K562 (cell line): ENCODE data around the gene CLEC17A. TPM values are rescaled to one million over a fixed set of nuclear protein-coding genes. Genes with fewer than 3 reads are reported as not detected.
"Not testable (repeated sequence)": the region's sequence is repeated elsewhere in the genome, so short reads cannot be mapped to it uniquely, and the experiment has no call there.

Experiments
- ATAC-seq: fragments of 200-7000 bp; cut with Tn5 transposase; 3 replicates; pipeline ENCODE4 v1.9.1; 2020; ENCODE audit warnings: moderate library complexity
- BruUV-seq: library from RNA; stranded (reverse); fragments of 400-500 nt; replicated peaks from 2 replicates; lab custom pipeline; 2021; lab: Mats Ljungman, UMichigan
- CTCF ChIA-PET: fragments of 300-600 bp; formaldehyde crosslinking; extraction: SDS; loops from one replicate; lab custom pipeline; 2021; ENCODE audit warnings: low intra/inter-chr PET ratio; lab: Yijun Ruan, JAX
- POLR2A ChIA-PET: fragments of 300-600, 350-650 bp; sonication (Branson Sonifier 250); formaldehyde crosslinking; extraction: SDS; loops from one replicate; lab custom pipeline; 2021; ENCODE audit warnings: antibody characterized with exemption, inconsistent platforms; lab: Yijun Ruan, JAX
- DNase-seq, 4 experiments: peaks; one replicate each; pipeline versions ENCODE4 v3.0.0 to v3.0.0-alpha.2; 2011 to 2018; ENCODE audit warnings: low spot score in 3 of 4, mixed read lengths in 3 of 4; ENCODE audit errors: extremely low read depth in 1 of 4
- FAIRE-seq: peaks from 2 replicates; lab custom pipeline; 2011; peaks lifted over from hg19 to GRCh38; lab: Jason Lieb, UNC
- H2AFZ ChIP-seq: 2 replicates; pipeline ENCODE4 v1.6.0; 2011; ENCODE audit warnings: low read depth, low read length, control low read depth, inconsistent platforms
- H3K27ac ChIP-seq: fragments of 200-600 bp; 3 replicates; pipeline ENCODE4 v1.8.0; 2011; ENCODE audit warnings: low read depth, mild to moderate bottlenecking, control low read depth, inconsistent platforms, low read length, moderate library complexity, mixed read lengths; ENCODE audit errors: extremely low read depth
- H3K27me3 ChIP-seq, 2 experiments: fragments of 300-600 bp in 1 of 2; 2 replicates in 1 of 2; 3 replicates in 1 of 2; pipeline versions ENCODE4 v1.6.0 to v1.8.0; 2011; ENCODE audit warnings: inconsistent platforms in 2 of 2, low read length in 2 of 2, mild to moderate bottlenecking in 1 of 2, mixed read lengths in 1 of 2, moderate library complexity in 1 of 2; ENCODE audit not compliant: control insufficient read depth in 2 of 2, insufficient read depth in 2 of 2
- H3K36me3 ChIP-seq: fragments of 300-600 bp; 3 replicates; pipeline ENCODE4 v1.8.0; 2011; ENCODE audit warnings: mild to moderate bottlenecking, low read length, inconsistent platforms; ENCODE audit not compliant: control insufficient read depth, insufficient read depth
- H3K4me1 ChIP-seq, 2 experiments: fragments of 200-600 bp in 1 of 2; replicated peaks in 1 of 2; 2 replicates in 1 of 2; 3 replicates in 1 of 2; pipeline versions ENCODE4 v1.5.1 to v1.8.0; 2011; ENCODE audit warnings: inconsistent platforms in 2 of 2, low read length in 2 of 2, mild to moderate bottlenecking in 1 of 2, mixed read lengths in 1 of 2, moderate library complexity in 1 of 2; ENCODE audit not compliant: control insufficient read depth in 2 of 2, insufficient read depth in 2 of 2
- H3K4me2 ChIP-seq: 2 replicates; pipeline ENCODE4 v1.6.1; 2011; ENCODE audit warnings: low read length, control low read depth, inconsistent platforms, mixed read lengths; ENCODE audit not compliant: insufficient read depth
- H3K4me3 ChIP-seq: fragments of 200-600 bp; sonication (generic), shearing (Covaris generic); 2 replicates; pipeline ENCODE4 v1.5.1; 2016; ENCODE audit warnings: control low read depth, inconsistent platforms
- H3K79me2 ChIP-seq: fragments of 200-600 bp; 3 replicates; pipeline ENCODE4 v1.8.0; 2011; ENCODE audit warnings: low read length, inconsistent platforms; ENCODE audit not compliant: control insufficient read depth, insufficient read depth
- H3K9ac ChIP-seq, 2 experiments: 2 replicates each; pipeline versions ENCODE4 v1.6.0 to v1.6.1; 2011; ENCODE audit warnings: low read depth in 2 of 2, low read length in 2 of 2, control low read depth in 1 of 2, inconsistent platforms in 1 of 2, mild to moderate bottlenecking in 1 of 2, mixed read lengths in 1 of 2; ENCODE audit not compliant: insufficient read depth in 1 of 2
- H3K9me1 ChIP-seq: one replicate; pipeline ENCODE4 v1.6.0; 2011; ENCODE audit warnings: inconsistent platforms, mild to moderate bottlenecking, low read length, moderate library complexity; ENCODE audit not compliant: control insufficient read depth, insufficient read depth
- H3K9me3 ChIP-seq: replicated peaks from 2 replicates; pipeline ENCODE4 v1.5.1; 2011; ENCODE audit warnings: low read depth, low read length, inconsistent platforms; ENCODE audit not compliant: control insufficient read depth, insufficient read depth
- H4K20me1 ChIP-seq: replicated peaks from 2 replicates; pipeline ENCODE4 v1.6.1; 2011; ENCODE audit warnings: low read length, inconsistent platforms, mixed read lengths; ENCODE audit not compliant: control insufficient read depth, insufficient read depth
- KLF13 ChIP-seq: fragments of 450-650 bp; IDR thresholded peaks from 2 replicates; pipeline ENCODE4 v1.6.1; 2016; ENCODE audit warnings: missing genetic modification characterization, low read depth, mild to moderate bottlenecking, missing compliant biosample characterization, moderate library complexity, borderline replicate concordance
- NR2C1 ChIP-seq, 2 experiments: fragments of 450-650 bp; IDR thresholded peaks; 2 replicates each; pipeline ENCODE4 v1.6.1; 2017; ENCODE audit warnings: mild to moderate bottlenecking in 2 of 2, antibody characterized with exemption in 1 of 2, inconsistent platforms in 1 of 2, missing compliant biosample characterization in 1 of 2, missing genetic modification characterization in 1 of 2
- WGBS: fragments of 100-300 bp; shearing (Covaris generic); methylation state at CpG from one replicate; pipeline ENCODE4 v1.1.6; 2016; ENCODE audit warnings: low coverage, mixed read lengths; ENCODE audit not compliant: insufficient coverage; ENCODE audit errors: missing lambda C conversion rate; 5-methylcytosine and 5-hydroxymethylcytosine counted together
- in situ Hi-C: fragments of 300-500 bp; cut with MboI; formaldehyde crosslinking; loops from 4 replicates; pipeline ENCODE4 v1.15.0; 2018; ENCODE audit warnings: inconsistent platforms, mixed read lengths
- intact Hi-C: fragments of 100-400 bp; cut with micrococcal nuclease; formaldehyde crosslinking; loops from 2 replicates; pipeline ENCODE4 v1.14.2; 2022
- polyA plus RNA-seq, 8 experiments: library from polyadenylated mRNA; depleted of rRNA in 4 of 8; stranded (reverse) in 5 of 8; unstranded in 3 of 8; fragments of >200 nt; fragmentation: Nextera tagmentation in 2 of 8; fragmentation: Illumina TruSeq in 1 of 8; extraction: Ambion mirVana in 2 of 8; extraction: Trizol in 1 of 8; gene quantifications; 2 replicates each; pipeline versions ENCODE4 v1.2.1 to v1.2.3, GENCODE V29; 2011 to 2014; ENCODE audit warnings: inconsistent platforms in 1 of 8, missing spikeins in 1 of 8
- total RNA-seq, 7 experiments: library from RNA; depleted of rRNA in 6 of 7; stranded (reverse); fragments of >200 nt in 6 of 7; fragmentation: Illumina TruSeq in 2 of 7; extraction: Trizol in 2 of 7; gene quantifications; 2 replicates each; pipeline versions ENCODE4 v1.2.1 to v1.2.3, GENCODE V29; 2011 to 2021; ENCODE audit warnings: low replicate concordance in 1 of 7
- TF ChIP-seq, protein P1 (sequence below): sonication (generic); formaldehyde crosslinking; IDR thresholded peaks from 2 replicates; pipeline ENCODE4 v1.8.0; 2022; ENCODE audit warnings: missing genetic modification reagents, mild to moderate bottlenecking, moderate library complexity, borderline replicate concordance
- TF ChIP-seq, protein P2 (sequence below): fragments of 450-650 bp; formaldehyde crosslinking; IDR thresholded peaks from 2 replicates; pipeline ENCODE4 v1.4.0; 2020; ENCODE audit warnings: mild to moderate bottlenecking, moderate library complexity

Gene CLEC17A
- total and polyA plus RNA-seq, 9 of the 15 experiments (the other 6 are each of a cell fraction or from before 2014, with no cell fraction given): 0.03 TPM; not detected in 8

DNA sequence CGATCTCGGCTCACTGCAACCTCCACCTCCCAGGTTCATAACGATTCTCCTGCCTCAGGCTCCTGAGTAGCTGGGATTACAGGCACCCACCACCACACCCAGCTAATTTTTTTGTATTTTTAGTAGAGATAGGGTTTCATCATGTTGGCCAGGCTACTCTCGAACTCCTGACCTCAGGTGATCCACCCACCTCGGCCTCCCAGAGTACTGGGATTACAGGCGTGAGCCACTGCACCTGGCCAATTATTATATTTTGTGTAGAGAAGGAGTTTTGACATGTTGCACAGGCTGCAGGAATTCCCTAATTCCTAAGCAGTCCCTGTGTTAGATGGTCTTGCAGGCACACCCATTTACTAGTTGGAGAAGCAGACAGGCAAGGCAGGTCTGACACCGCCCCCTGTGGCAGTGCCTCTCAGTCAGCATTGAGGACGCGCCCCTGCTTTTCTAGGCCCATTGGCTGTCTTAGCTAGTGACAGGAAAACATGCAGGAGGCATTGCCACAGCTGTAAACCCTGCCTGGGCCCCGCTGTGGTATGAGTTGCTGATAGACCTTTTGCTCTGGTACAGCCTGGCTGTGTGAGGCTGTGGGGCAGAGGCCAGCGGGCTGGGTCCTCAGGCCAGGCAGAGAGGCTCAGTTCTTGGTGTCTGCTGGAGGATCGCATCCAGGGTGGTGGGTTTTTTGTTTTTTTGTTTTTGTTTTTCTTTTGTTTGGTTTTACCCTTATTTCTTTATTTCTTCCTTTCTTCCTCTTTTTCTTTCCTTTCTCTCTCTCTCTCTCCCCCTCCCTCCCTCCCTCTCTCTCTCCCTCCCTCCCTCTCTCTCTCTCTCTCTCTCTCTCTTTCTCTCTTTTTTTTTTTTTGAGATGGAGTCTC, 31.5 kb upstream of the CLEC17A start (continued):
- TF ChIP-seq KLF13 (tag) (peak; percentile 55; the same call in 1 of the 2 replicates), NR2C1 (IDR thresholded peaks at IDR 0.05) (0 out of 2 replicates have a peak, but pooled peaks have one; percentile 10)
- not testable (repeated sequence) for TF ChIP-seq NR2C1 (tag; IDR thresholded peaks at IDR 0.05)
- TF ChIP-seq, protein P1, sequence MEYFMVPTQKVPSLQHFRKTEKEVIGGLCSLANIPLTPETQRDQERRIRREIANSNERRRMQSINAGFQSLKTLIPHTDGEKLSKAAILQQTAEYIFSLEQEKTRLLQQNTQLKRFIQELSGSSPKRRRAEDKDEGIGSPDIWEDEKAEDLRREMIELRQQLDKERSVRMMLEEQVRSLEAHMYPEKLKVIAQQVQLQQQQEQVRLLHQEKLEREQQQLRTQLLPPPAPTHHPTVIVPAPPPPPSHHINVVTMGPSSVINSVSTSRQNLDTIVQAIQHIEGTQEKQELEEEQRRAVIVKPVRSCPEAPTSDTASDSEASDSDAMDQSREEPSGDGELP (CRISPR knock-in tag): peak; percentile 71; the same call in 1 of the 2 replicates
- TF ChIP-seq, protein P2, sequence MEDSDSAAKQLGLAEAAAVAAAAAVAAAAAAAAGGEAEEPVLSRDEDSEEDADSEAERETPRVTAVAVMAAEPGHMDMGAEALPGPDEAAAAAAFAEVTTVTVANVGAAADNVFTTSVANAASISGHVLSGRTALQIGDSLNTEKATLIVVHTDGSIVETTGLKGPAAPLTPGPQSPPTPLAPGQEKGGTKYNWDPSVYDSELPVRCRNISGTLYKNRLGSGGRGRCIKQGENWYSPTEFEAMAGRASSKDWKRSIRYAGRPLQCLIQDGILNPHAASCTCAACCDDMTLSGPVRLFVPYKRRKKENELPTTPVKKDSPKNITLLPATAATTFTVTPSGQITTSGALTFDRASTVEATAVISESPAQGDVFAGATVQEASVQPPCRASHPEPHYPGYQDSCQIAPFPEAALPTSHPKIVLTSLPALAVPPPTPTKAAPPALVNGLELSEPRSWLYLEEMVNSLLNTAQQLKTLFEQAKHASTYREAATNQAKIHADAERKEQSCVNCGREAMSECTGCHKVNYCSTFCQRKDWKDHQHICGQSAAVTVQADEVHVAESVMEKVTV (CRISPR knock-in tag): 0 out of 2 replicates have a peak, but pooled peaks have one; percentile 23
- TF ChIP-seq, all 486 proteins: peak for 48; not testable (repeated sequence) for 438

DNA sequence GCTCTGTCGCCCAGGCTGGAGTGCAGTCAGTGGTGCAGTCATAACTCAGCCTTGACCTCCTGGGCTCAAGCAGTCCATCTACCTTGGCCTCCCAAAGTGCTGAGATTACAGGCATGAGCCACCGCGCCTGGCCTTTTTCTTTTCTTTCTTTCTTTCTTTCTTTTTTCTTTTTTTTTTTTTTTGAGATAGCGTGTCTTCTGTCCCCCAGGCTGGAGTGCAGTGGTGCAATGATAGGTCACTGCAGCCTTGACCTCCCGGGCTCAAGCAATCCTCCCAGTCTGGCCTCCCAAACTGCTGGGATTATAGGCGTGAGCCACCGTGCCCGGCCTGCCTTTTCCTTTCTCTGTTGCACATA, 30.9 kb upstream of the CLEC17A start:
- in situ Hi-C loops, H3K27ac ChIP-seq, ATAC-seq, H3K9me1 ChIP-seq, POLR2A ChIA-PET, BruUV-seq, H3K4me3 ChIP-seq, H2AFZ ChIP-seq, H3K9me3 ChIP-seq, H3K27me3 ChIP-seq, DNase-seq, FAIRE-seq, H4K20me1 ChIP-seq, H3K4me2 ChIP-seq: not testable (repeated sequence)
- intact Hi-C loops: loop anchor here (5.0 to 10.0 kb wide), 2 partner anchors 35 to 117 kb away; partner anchors contain the start of genes DNAJB1 and PKN1
- WGBS: 51% methylated on average over 4 of the region's 8 CpGs
- CTCF ChIA-PET: interaction anchor here (1.6 kb wide), 1 partner anchor 46 kb away, joined by 6 read pairs; no protein-coding TSS in a partner anchor
- H3K79me2 ChIP-seq: peaks cover 75% of the 10 kb centered on the region
- peaks cover 31 to 63% of the 10 kb centered on the region in 2 experiments for H3K4me1 ChIP-seq
- H3K36me3 ChIP-seq: peaks cover 23% of the 10 kb centered on the region; the same call in 2 of the 3 replicates
- H3K9ac ChIP-seq: peak overlapping the region in 1 of 2 experiments; percentile 21; a peak in 1 of 4 replicates
